Fibroblast of skin of left biceps (primary cell): ENCODE results near the gene UGGT1.
A peak's percentile ranks its signal among the peaks of the same experiment; 100 is the strongest.
"Not testable (repeated sequence)": the region's sequence is repeated elsewhere in the genome, so short reads cannot be mapped to it uniquely, and the experiment has no call there.

Experiments used
- DNase-seq, 2 experiments: peaks; one replicate each; pipeline ENCODE4 v3.0.0-alpha.2; 2013; ENCODE audit warnings: low read depth in 2 of 2

UGGT1 gene

GRCh38 chr2:128115921-128116623 lies 25.1 kb downstream of the UGGT1 start:
- no peak for DNase-seq

GRCh38 chr2:128134573-128134972 lies 43.6 kb downstream of the UGGT1 start:
- DNase-seq, result no peak

GRCh38 chr2:128137094-128137616 lies 46.2 kb downstream of the UGGT1 start:
- no peak for DNase-seq

- no peak for DNase-seq
Observed at GRCh38 chr2:128139624-128140023, 48.6 kb downstream of the UGGT1 start.

- DNase-seq, result peak in 1 of 2 experiments; percentile 2
Observed at GRCh38 chr2:128145651-128146050, 54.7 kb downstream of the UGGT1 start.

GRCh38 chr2:128153786-128154185 lies 62.8 kb downstream of the UGGT1 start:
- no peak for DNase-seq

- DNase-seq, result no peak
Observed at GRCh38 chr2:128154225-128154624, 63.2 kb downstream of the UGGT1 start.

GRCh38 chr2:128155970-128156369 lies 65.0 kb downstream of the UGGT1 start:
- no peak for DNase-seq

GRCh38 chr2:128156812-128157211 lies 65.8 kb downstream of the UGGT1 start:
- no peak for DNase-seq

- DNase-seq, result no peak
Observed at GRCh38 chr2:128157644-128158043, 66.6 kb downstream of the UGGT1 start.

- DNase-seq, result no peak
Observed at GRCh38 chr2:128158176-128158575, 67.2 kb downstream of the UGGT1 start.

GRCh38 chr2:128159437-128159836 lies 68.4 kb downstream of the UGGT1 start:
- no peak for DNase-seq

- no peak for DNase-seq
Observed at GRCh38 chr2:128160616-128161275, 69.7 kb downstream of the UGGT1 start.

- DNase-seq, result no peak
Observed at GRCh38 chr2:128162266-128162665, 71.3 kb downstream of the UGGT1 start.

GRCh38 chr2:128164311-128164710 lies 73.3 kb downstream of the UGGT1 start:
- DNase-seq, result no peak

GRCh38 chr2:128166746-128167353 lies 75.8 kb downstream of the UGGT1 start:
- DNase-seq, result no peak

- no peak for DNase-seq
Observed at GRCh38 chr2:128169094-128169493, 78.1 kb downstream of the UGGT1 start.

- DNase-seq, result no peak
Observed at GRCh38 chr2:128169497-128169896, 78.5 kb downstream of the UGGT1 start.

- no peak for DNase-seq
Observed at GRCh38 chr2:128169933-128170709, 79.1 kb downstream of the UGGT1 start.

- no peak for DNase-seq
Observed at GRCh38 chr2:128170776-128171175, 79.8 kb downstream of the UGGT1 start.

- DNase-seq, result no peak
Observed at GRCh38 chr2:128172191-128172590, 81.2 kb downstream of the UGGT1 start.

GRCh38 chr2:128174067-128174466 lies 83.1 kb downstream of the UGGT1 start:
- not testable (repeated sequence) for DNase-seq
